HepG2 (cell line): ENCODE measurements around the gene FNDC3B. TPM values are rescaled to one million over a fixed set of nuclear protein-coding genes. Genes with fewer than 3 reads are reported as not detected.

Experiments
- CBX2 ChIP-seq, 2 experiments: fragments of 200-600 bp in 1 of 2; sonication (generic); formaldehyde crosslinking in 1 of 2; IDR thresholded peaks; 2 replicates each; pipeline versions ENCODE4 v1.7.0 to v1.8.1; 2018 to 2022; ENCODE audit warnings: low read depth in 2 of 2, low read length in 1 of 2, mild to moderate bottlenecking in 1 of 2, missing genetic modification reagents in 1 of 2
- CHD4 ChIP-seq: fragments of 200-600 bp; sonication (generic); IDR thresholded peaks from 2 replicates; pipeline ENCODE4 v1.7.0; 2017; ENCODE audit warnings: mild to moderate bottlenecking, low read length, borderline replicate concordance
- GMEB2 ChIP-seq: IDR thresholded peaks from 2 replicates; pipeline ENCODE4 v1.6.1; 2016; ENCODE audit warnings: missing biosample characterization, missing genetic modification reagents, low read depth
- HNRNPLL ChIP-seq: fragments of 200-400 bp; formaldehyde crosslinking; IDR thresholded peaks from 2 replicates; pipeline ENCODE4 v1.6.1; 2017; ENCODE audit warnings: mild to moderate bottlenecking, low read depth, low read length; ENCODE audit not compliant: poor library complexity, severe bottlenecking
- MXI1 ChIP-seq: IDR thresholded peaks from 3 replicates; pipeline ENCODE4 v1.6.1; 2012; ENCODE audit warnings: low read depth, low read length, inconsistent platforms, borderline replicate concordance
- NFE2L2 ChIP-seq: fragments of 150-350 bp; IDR thresholded peaks from 2 replicates; pipeline ENCODE4 v1.6.1; 2014; ENCODE audit warnings: low read length
- TARDBP ChIP-seq: sonication (generic); formaldehyde crosslinking; IDR thresholded peaks from 2 replicates; pipeline ENCODE4 v1.8.0; 2022; ENCODE audit warnings: mild to moderate bottlenecking, missing genetic modification reagents
- TEF ChIP-seq: sonication (generic); formaldehyde crosslinking; IDR thresholded peaks from 2 replicates; pipeline ENCODE4 v1.5.0; 2020; ENCODE audit warnings: missing genetic modification reagents
- THAP8 ChIP-seq: sonication (generic); formaldehyde crosslinking; IDR thresholded peaks from 2 replicates; pipeline ENCODE4 v1.5.1; 2020; ENCODE audit warnings: missing genetic modification reagents, mild to moderate bottlenecking, borderline replicate concordance
- ZBTB7A ChIP-seq: sonication (generic); formaldehyde crosslinking; IDR thresholded peaks from 2 replicates; pipeline ENCODE4 v1.8.0; 2022; ENCODE audit warnings: mild to moderate bottlenecking, missing genetic modification reagents
- ZFP36L2 ChIP-seq: sonication (generic); formaldehyde crosslinking; IDR thresholded peaks from 2 replicates; pipeline ENCODE4 v1.4.0; 2020; ENCODE audit warnings: missing genetic modification reagents
- ZNF264 ChIP-seq: sonication (generic); formaldehyde crosslinking; IDR thresholded peaks from 2 replicates; pipeline ENCODE4 v1.4.0; 2020; ENCODE audit warnings: missing genetic modification reagents
- ZNF407 ChIP-seq: sonication (generic); formaldehyde crosslinking; IDR thresholded peaks from one replicate; pipeline ENCODE4 v1.5.1; 2020; ENCODE audit warnings: mild to moderate bottlenecking, missing genetic modification reagents; ENCODE audit errors: not compliant biosample characterization
- ZNF556 ChIP-seq: sonication (generic); formaldehyde crosslinking; IDR thresholded peaks from 2 replicates; pipeline ENCODE4 v1.4.0; 2020; ENCODE audit warnings: mild to moderate bottlenecking, missing genetic modification reagents, borderline replicate concordance
- ZNF564 ChIP-seq: sonication (generic); formaldehyde crosslinking; IDR thresholded peaks from 2 replicates; pipeline ENCODE4 v1.8.1; 2023; ENCODE audit warnings: mild to moderate bottlenecking, missing genetic modification reagents
- ZNF572 ChIP-seq: sonication (generic); formaldehyde crosslinking; IDR thresholded peaks from 2 replicates; pipeline ENCODE4 v1.5.1; 2020; ENCODE audit warnings: mild to moderate bottlenecking, missing genetic modification reagents
- ZNF703 ChIP-seq: sonication (generic); formaldehyde crosslinking; IDR thresholded peaks from 2 replicates; pipeline ENCODE4 v1.5.1; 2020; ENCODE audit warnings: missing genetic modification reagents, mild to moderate bottlenecking, moderate library complexity, borderline replicate concordance
- ZNF746 ChIP-seq: sonication (generic); formaldehyde crosslinking; IDR thresholded peaks from 2 replicates; pipeline ENCODE4 v1.8.0; 2022; ENCODE audit warnings: mild to moderate bottlenecking, missing genetic modification reagents
- polyA plus RNA-seq, 8 experiments: library from polyadenylated mRNA; depleted of rRNA in 3 of 8; stranded (reverse) in 7 of 8; unstranded in 1 of 8; fragments of >200 nt; fragmentation: Illumina TruSeq in 4 of 8; extraction: Trizol in 4 of 8; gene quantifications; 2 replicates each; pipeline versions ENCODE4 v1.2.1 to v1.2.3, GENCODE V29; 2011 to 2016; ENCODE audit warnings: low read depth in 4 of 8, missing spikeins in 1 of 8, mixed read lengths in 1 of 8; ENCODE audit not compliant: insufficient read depth in 1 of 8
- total RNA-seq, 5 experiments: library from RNA; depleted of rRNA; stranded (reverse); fragments of >200 nt; fragmentation: Illumina TruSeq; extraction: Trizol; gene quantifications; 2 replicates each; pipeline ENCODE4 v1.2.3, GENCODE V29; 2016; ENCODE audit warnings: low read depth in 1 of 5

FNDC3B gene
- total and polyA plus RNA-seq, 2 of the 13 experiments (the other 11 are each of a cell fraction or from before 2014, with no cell fraction given) = 74.8 to 103 TPM

- TF ChIP-seq GMEB2 (CRISPR knock-in tag) (no peak), ZNF556 (CRISPR knock-in tag) (no peak), NFE2L2 (no peak), ZNF572 (no peak), ZFP36L2 (no peak), ZNF264 (CRISPR knock-in tag) (no peak), TARDBP (CRISPR knock-in tag) (no peak), ZNF703 (CRISPR knock-in tag) (no peak), ZBTB7A (CRISPR knock-in tag) (no peak), CHD4 (no peak), MXI1 (no peak), TEF (CRISPR knock-in tag) (no peak), ZNF564 (no peak), ZNF407 (no peak), ZNF746 (CRISPR knock-in tag) (no peak), HNRNPLL (peak; percentile 10), CBX2 (IDR thresholded peaks at IDR 0.05; ENCODE audit: low read depth, low read length) (no peak), CBX2 (CRISPR knock-in tag; IDR thresholded peaks at IDR 0.05; ENCODE audit: low read depth) (no peak), THAP8 (CRISPR knock-in tag) (no peak)
These were observed 371.5 kb downstream of the FNDC3B start (continued) for GRCh38 chr3:172410702-172411477.
